Measurements from ENCODE around the gene SLC2A1.

Gene SLC2A1

GRCh38 chr1:42996384-42996970, 37.8 kb upstream of the SLC2A1 start:
- Histone ChIP-seq H3K4me2 (ENCODE audit: low read length) (no peak overlapping the region), H3K4me1 (ENCODE audit: control insufficient read depth, insufficient read depth, low read length) (no peaks in the 10 kb centered on the region)

GRCh38 chr1:42993502-42994136, 35.0 kb upstream of the SLC2A1 start:
- Histone ChIP-seq H3K36me3 (ENCODE audit: insufficient read depth, low read length) (no peaks in the 10 kb centered on the region), H3K4me3 (ENCODE audit: low read length) (no peak overlapping the region), H3K4me2 (ENCODE audit: low read length) (no peak overlapping the region), H3K9me3 (replicated peaks; ENCODE audit: low read length) (no peaks in the 10 kb centered on the region), H3K27me3 (ENCODE audit: control insufficient read depth, insufficient read depth, low read length) (no peaks in the 10 kb centered on the region), H3K9ac (ENCODE audit: low read depth, low read length) (no peak overlapping the region), H3K4me1 (ENCODE audit: control insufficient read depth, insufficient read depth, low read length) (no peaks in the 10 kb centered on the region)

More at GRCh38 chr1:42996384-42996970, 37.8 kb upstream of the SLC2A1 start:
- H3K9ac ChIP-seq (ENCODE audit: low read depth, low read length) = no peak overlapping the region
- no peaks in the 10 kb centered on the region for H3K9me3 ChIP-seq (replicated peaks; ENCODE audit: low read length)
- peaks cover 4% of the 10 kb centered on the region for H3K27me3 ChIP-seq (ENCODE audit: control insufficient read depth, insufficient read depth, low read length)
- no peaks in the 10 kb centered on the region for H3K36me3 ChIP-seq (ENCODE audit: insufficient read depth, low read length)
- H3K4me3 ChIP-seq (ENCODE audit: low read length) = no peak overlapping the region

GRCh38 chr1:42992054-42992571, 33.4 kb upstream of the SLC2A1 start:
- H3K4me2 ChIP-seq (ENCODE audit: low read length) = no peak overlapping the region
- no peaks in the 10 kb centered on the region for H3K27me3 ChIP-seq (ENCODE audit: control insufficient read depth, insufficient read depth, low read length)
- no peaks in the 10 kb centered on the region for H3K4me1 ChIP-seq (ENCODE audit: control insufficient read depth, insufficient read depth, low read length)
- no peak overlapping the region for H3K9ac ChIP-seq (ENCODE audit: low read depth, low read length)
- H3K4me3 ChIP-seq (ENCODE audit: low read length) = no peak overlapping the region
- H3K9me3 ChIP-seq (replicated peaks; ENCODE audit: low read length) = no peaks in the 10 kb centered on the region
- no peaks in the 10 kb centered on the region for H3K36me3 ChIP-seq (ENCODE audit: insufficient read depth, low read length)

- Histone ChIP-seq H3K27me3 (ENCODE audit: control insufficient read depth, insufficient read depth, low read length) (no peaks in the 10 kb centered on the region), H3K4me3 (ENCODE audit: low read length) (no peak overlapping the region), H3K9me3 (replicated peaks; ENCODE audit: low read length) (no peaks in the 10 kb centered on the region), H3K36me3 (ENCODE audit: insufficient read depth, low read length) (no peaks in the 10 kb centered on the region), H3K9ac (ENCODE audit: low read depth, low read length) (no peak overlapping the region), H3K4me2 (ENCODE audit: low read length) (no peak overlapping the region), H3K4me1 (ENCODE audit: control insufficient read depth, insufficient read depth, low read length) (no peaks in the 10 kb centered on the region)
Measured at GRCh38 chr1:42990757-42991346, 32.2 kb upstream of the SLC2A1 start.

- Histone ChIP-seq H3K9ac (ENCODE audit: low read depth, low read length) (no peak overlapping the region), H3K36me3 (ENCODE audit: insufficient read depth, low read length) (no peaks in the 10 kb centered on the region), H3K9me3 (replicated peaks; ENCODE audit: low read length) (no peaks in the 10 kb centered on the region), H3K4me3 (ENCODE audit: low read length) (no peak overlapping the region), H3K4me2 (ENCODE audit: low read length) (no peak overlapping the region), H3K27me3 (ENCODE audit: control insufficient read depth, insufficient read depth, low read length) (no peaks in the 10 kb centered on the region), H3K4me1 (ENCODE audit: control insufficient read depth, insufficient read depth, low read length) (no peaks in the 10 kb centered on the region)
Measured at GRCh38 chr1:42983693-42984092, 25.0 kb upstream of the SLC2A1 start.

- Histone ChIP-seq H3K36me3 (ENCODE audit: insufficient read depth, low read length) (no peaks in the 10 kb centered on the region), H3K4me3 (ENCODE audit: low read length) (no peak overlapping the region), H3K27me3 (ENCODE audit: control insufficient read depth, insufficient read depth, low read length) (no peaks in the 10 kb centered on the region), H3K4me2 (ENCODE audit: low read length) (no peak overlapping the region), H3K9ac (ENCODE audit: low read depth, low read length) (no peak overlapping the region), H3K9me3 (replicated peaks; ENCODE audit: low read length) (no peaks in the 10 kb centered on the region), H3K4me1 (ENCODE audit: control insufficient read depth, insufficient read depth, low read length) (no peaks in the 10 kb centered on the region)
Measured at GRCh38 chr1:42983253-42983652, 24.6 kb upstream of the SLC2A1 start.

- H3K27me3 ChIP-seq (ENCODE audit: control insufficient read depth, insufficient read depth, low read length) = no peaks in the 10 kb centered on the region
- H3K9ac ChIP-seq (ENCODE audit: low read depth, low read length) = no peak overlapping the region
- no peaks in the 10 kb centered on the region for H3K36me3 ChIP-seq (ENCODE audit: insufficient read depth, low read length)
- no peaks in the 10 kb centered on the region for H3K4me1 ChIP-seq (ENCODE audit: control insufficient read depth, insufficient read depth, low read length)
- H3K9me3 ChIP-seq (replicated peaks; ENCODE audit: low read length) = no peaks in the 10 kb centered on the region
- H3K4me2 ChIP-seq (ENCODE audit: low read length) = no peak overlapping the region
- no peak overlapping the region for H3K4me3 ChIP-seq (ENCODE audit: low read length)
Measured at GRCh38 chr1:42982641-42983040, 24.0 kb upstream of the SLC2A1 start.

- no peaks in the 10 kb centered on the region for H3K27me3 ChIP-seq (ENCODE audit: control insufficient read depth, insufficient read depth, low read length)
- H3K36me3 ChIP-seq (ENCODE audit: insufficient read depth, low read length) = no peaks in the 10 kb centered on the region
- H3K4me3 ChIP-seq (ENCODE audit: low read length) = no peak overlapping the region
- no peak overlapping the region for H3K4me2 ChIP-seq (ENCODE audit: low read length)
- no peaks in the 10 kb centered on the region for H3K9me3 ChIP-seq (replicated peaks; ENCODE audit: low read length)
- H3K4me1 ChIP-seq (ENCODE audit: control insufficient read depth, insufficient read depth, low read length) = no peaks in the 10 kb centered on the region
- H3K9ac ChIP-seq (ENCODE audit: low read depth, low read length) = no peak overlapping the region
Measured at GRCh38 chr1:42981871-42982270, 23.2 kb upstream of the SLC2A1 start.

GRCh38 chr1:42981255-42981805, 22.7 kb upstream of the SLC2A1 start:
- no peaks in the 10 kb centered on the region for H3K36me3 ChIP-seq (ENCODE audit: insufficient read depth, low read length)
- no peaks in the 10 kb centered on the region for H3K9me3 ChIP-seq (replicated peaks; ENCODE audit: low read length)
- H3K4me2 ChIP-seq (ENCODE audit: low read length) = no peak overlapping the region
- no peak overlapping the region for H3K9ac ChIP-seq (ENCODE audit: low read depth, low read length)
- no peaks in the 10 kb centered on the region for H3K4me1 ChIP-seq (ENCODE audit: control insufficient read depth, insufficient read depth, low read length)
- H3K27me3 ChIP-seq (ENCODE audit: control insufficient read depth, insufficient read depth, low read length) = no peaks in the 10 kb centered on the region
- no peak overlapping the region for H3K4me3 ChIP-seq (ENCODE audit: low read length)

- Histone ChIP-seq H3K9me3 (replicated peaks; ENCODE audit: low read length) (no peaks in the 10 kb centered on the region), H3K27me3 (ENCODE audit: control insufficient read depth, insufficient read depth, low read length) (no peaks in the 10 kb centered on the region), H3K4me3 (ENCODE audit: low read length) (no peak overlapping the region), H3K9ac (ENCODE audit: low read depth, low read length) (no peak overlapping the region), H3K4me1 (ENCODE audit: control insufficient read depth, insufficient read depth, low read length) (no peaks in the 10 kb centered on the region), H3K36me3 (ENCODE audit: insufficient read depth, low read length) (no peaks in the 10 kb centered on the region), H3K4me2 (ENCODE audit: low read length) (no peak overlapping the region)
Measured at GRCh38 chr1:42979896-42980800, 21.5 kb upstream of the SLC2A1 start.

- no peak overlapping the region for H3K9ac ChIP-seq (ENCODE audit: low read depth, low read length)
- no peak overlapping the region for H3K4me2 ChIP-seq (ENCODE audit: low read length)
- H3K4me3 ChIP-seq (ENCODE audit: low read length) = no peak overlapping the region
- no peaks in the 10 kb centered on the region for H3K9me3 ChIP-seq (replicated peaks; ENCODE audit: low read length)
- no peaks in the 10 kb centered on the region for H3K27me3 ChIP-seq (ENCODE audit: control insufficient read depth, insufficient read depth, low read length)
- no peaks in the 10 kb centered on the region for H3K36me3 ChIP-seq (ENCODE audit: insufficient read depth, low read length)
- no peaks in the 10 kb centered on the region for H3K4me1 ChIP-seq (ENCODE audit: control insufficient read depth, insufficient read depth, low read length)
Measured at GRCh38 chr1:42979036-42979430, 20.4 kb upstream of the SLC2A1 start.
